HG03460 (cell line): ENCODE data around the gene MPC1.
"Not testable (repeated sequence)": the region's sequence is repeated elsewhere in the genome, so short reads cannot be mapped to it uniquely, and the experiment has no call there.

Experiments
- ATAC-seq: cut with Tn5 transposase; IDR thresholded peaks from one replicate; pipeline ENCODE4 v1.9.1; 2021; ENCODE audit not compliant: unreplicated experiment

Gene MPC1

GRCh38 chr6:166348305-166348949 lies 34.3 kb downstream of the MPC1 start:
- ATAC-seq = no peak

GRCh38 chr6:166346965-166347364 lies 35.8 kb downstream of the MPC1 start:
- ATAC-seq = no peak

GRCh38 chr6:166346449-166346848 lies 36.3 kb downstream of the MPC1 start:
- ATAC-seq = no peak

GRCh38 chr6:166345672-166346071 lies 37.1 kb downstream of the MPC1 start:
- ATAC-seq = not testable (repeated sequence)

GRCh38 chr6:166344921-166345320 lies 37.8 kb downstream of the MPC1 start:
- ATAC-seq = not testable (repeated sequence)

- ATAC-seq = no peak
Observed at GRCh38 chr6:166344240-166344639, 38.5 kb downstream of the MPC1 start.

- ATAC-seq = peak; percentile 20
Observed at GRCh38 chr6:166343150-166343487, 39.6 kb downstream of the MPC1 start.

GRCh38 chr6:166342349-166343149 lies 40.2 kb downstream of the MPC1 start, which contains the start of gene SFT2D1:
Gene SFT2D1, minus strand, starts transcription at chr6:166342545. Its CDS starts 64 bp downstream, at chr6:166342481.
- peak; percentile 95 for ATAC-seq

- no peak for ATAC-seq
Observed at GRCh38 chr6:166341977-166342348, 40.8 kb downstream of the MPC1 start.

- ATAC-seq = no peak
Observed at GRCh38 chr6:166341464-166341863, 41.3 kb downstream of the MPC1 start.

- ATAC-seq = no peak
Observed at GRCh38 chr6:166338854-166339253, 43.9 kb downstream of the MPC1 start.

GRCh38 chr6:166336847-166337246 lies 45.9 kb downstream of the MPC1 start:
- ATAC-seq = no peak

- ATAC-seq = peak; percentile 40
Observed at GRCh38 chr6:166335378-166336302, 47.1 kb downstream of the MPC1 start.

- ATAC-seq = no peak
Observed at GRCh38 chr6:166334878-166335277, 47.9 kb downstream of the MPC1 start.

- peak; percentile 72 for ATAC-seq
Observed at GRCh38 chr6:166333172-166333995, 49.4 kb downstream of the MPC1 start.

GRCh38 chr6:166331503-166332415 lies 51.0 kb downstream of the MPC1 start:
- no peak for ATAC-seq

- no peak for ATAC-seq
Observed at GRCh38 chr6:166330612-166331011, 52.1 kb downstream of the MPC1 start.

- ATAC-seq = peak; percentile 87
Observed at GRCh38 chr6:166325383-166326042, 57.2 kb downstream of the MPC1 start.

- no peak for ATAC-seq
Observed at GRCh38 chr6:166323395-166323794, 59.3 kb downstream of the MPC1 start.
